ENCODE measurements around the gene CACNA2D2. TPM values are rescaled to one million over a fixed set of nuclear protein-coding genes. Genes with fewer than 3 reads are reported as not detected.

CACNA2D2 gene
- total and polyA plus RNA-seq, 2 of the 13 experiments (the other 11 are each of a cell fraction or from before 2014, with no cell fraction given), result not detected

- 0 out of 2 replicates have a peak, but pooled peaks have one; percentile 24 for TF ChIP-seq SATB2 (CRISPR knock-in tag; IDR thresholded peaks at IDR 0.05)
- 0 out of 2 replicates have a peak, but pooled peaks have one; percentile 14 for TF ChIP-seq ZNF143 (CRISPR knock-in tag; IDR thresholded peaks at IDR 0.05)
- no peak for TF ChIP-seq ZNF615 (CRISPR knock-in tag; IDR thresholded peaks at IDR 0.05; ENCODE audit: borderline replicate concordance)
- TF ChIP-seq ARNTL (CRISPR knock-in tag; IDR thresholded peaks at IDR 0.05), result peak; percentile 93
- no peak for TF ChIP-seq ZNF670 (CRISPR knock-in tag; IDR thresholded peaks at IDR 0.05; ENCODE audit: borderline replicate concordance)
- TF ChIP-seq SALL1 (CRISPR knock-in tag; IDR thresholded peaks at IDR 0.05), result peak; percentile 74
- no peak for TF ChIP-seq ZNF232 (CRISPR knock-in tag; IDR thresholded peaks at IDR 0.05; ENCODE audit: borderline replicate concordance)
- no peak for TF ChIP-seq ELF4 (CRISPR knock-in tag; IDR thresholded peaks at IDR 0.05; ENCODE audit: borderline replicate concordance)
- no peak for TF ChIP-seq KLF6 (CRISPR knock-in tag; IDR thresholded peaks at IDR 0.05)
- TF ChIP-seq REXO4 (CRISPR knock-in tag; IDR thresholded peaks at IDR 0.05; ENCODE audit: borderline replicate concordance), result no peak
- 0 out of 2 replicates have a peak, but pooled peaks have one; percentile 6 for TF ChIP-seq ZNF142 (CRISPR knock-in tag; IDR thresholded peaks at IDR 0.05)
- TF ChIP-seq THRA (CRISPR knock-in tag; IDR thresholded peaks at IDR 0.05; ENCODE audit: borderline replicate concordance), result no peak
- peak; percentile 88; the same call in 1 of the 2 replicates for TF ChIP-seq MEIS1 (CRISPR knock-in tag; IDR thresholded peaks at IDR 0.05; ENCODE audit: borderline replicate concordance)
- peak; percentile 46; the same call in 1 of the 2 replicates for TF ChIP-seq HMGXB3 (CRISPR knock-in tag; IDR thresholded peaks at IDR 0.05; ENCODE audit: borderline replicate concordance)
- peak; percentile 71; the same call in 1 of the 2 replicates for TF ChIP-seq ZNF704 (CRISPR knock-in tag; IDR thresholded peaks at IDR 0.05; ENCODE audit: borderline replicate concordance)
Observed at GRCh38 chr3:50337175-50337861, 166.1 kb downstream of the CACNA2D2 start (continued).

All from HepG2 (cell line).